ENCODE data around the gene MAGI2.

- TF ChIP-seq POLR2A (IDR thresholded peaks at IDR 0.05; ENCODE audit: low read length), result no peak
- no peak for TF ChIP-seq GATA1 (IDR thresholded peaks at IDR 0.05; ENCODE audit: low read depth, low read length)
Measured at GRCh38 chr7:79339208-79339925, 114.1 kb downstream of the MAGI2 start.
